GM19468 (cell line): ENCODE measurements around the gene NKAIN2.

Experiments
- ATAC-seq: cut with Tn5 transposase; IDR thresholded peaks from one replicate; pipeline ENCODE4 v1.9.1; 2021; ENCODE audit warnings: mild to moderate bottlenecking, moderate library complexity, moderate number of reproducible peaks; ENCODE audit not compliant: unreplicated experiment; ENCODE audit errors: extremely low read depth

The NKAIN2 gene

DNA sequence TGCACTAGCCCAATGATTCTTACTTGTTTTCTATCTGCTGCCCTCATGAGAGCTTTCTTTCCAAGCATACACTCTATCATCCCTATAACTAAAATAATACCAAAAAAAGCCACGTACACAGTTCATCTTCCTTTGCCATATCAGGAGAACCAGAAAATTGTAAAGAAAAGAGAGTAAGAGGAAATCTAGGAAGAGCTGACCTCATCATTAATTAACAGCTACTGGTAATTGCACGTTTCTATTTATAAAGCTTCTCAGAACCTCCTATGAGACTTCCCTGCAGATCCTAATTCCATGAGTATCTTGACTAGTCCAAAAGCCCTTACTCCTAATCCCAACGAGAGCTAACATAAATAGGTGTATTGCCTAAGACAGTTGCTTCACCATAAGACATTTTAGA is 967.1 kb downstream of the NKAIN2 start:
- no peak for ATAC-seq

GRCh38 chr6:124772733-124773319 is 969.2 kb downstream of the NKAIN2 start:
- no peak for ATAC-seq

DNA sequence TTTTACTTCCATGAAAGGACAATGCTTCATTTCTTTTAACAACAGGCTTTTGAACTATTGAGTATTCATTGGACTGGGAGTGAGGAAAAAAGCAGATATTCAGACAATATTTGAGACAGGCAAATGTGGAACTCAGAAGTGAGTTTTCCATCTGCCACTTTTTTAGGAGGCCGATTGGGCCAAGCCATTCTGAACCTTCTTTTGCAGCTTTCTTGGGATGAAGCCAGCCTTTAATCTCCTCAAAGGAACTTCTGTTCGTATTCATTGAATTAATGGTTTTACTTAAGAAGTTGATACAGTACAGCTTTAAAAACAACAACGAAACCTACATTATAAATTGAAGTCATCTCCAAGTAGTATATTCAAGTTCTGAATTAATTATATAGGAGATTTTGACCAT is 971.5 kb downstream of the NKAIN2 start:
- ATAC-seq = no peak

GRCh38 chr6:124777863-124778262 is 974.2 kb downstream of the NKAIN2 start:
- ATAC-seq = no peak

DNA sequence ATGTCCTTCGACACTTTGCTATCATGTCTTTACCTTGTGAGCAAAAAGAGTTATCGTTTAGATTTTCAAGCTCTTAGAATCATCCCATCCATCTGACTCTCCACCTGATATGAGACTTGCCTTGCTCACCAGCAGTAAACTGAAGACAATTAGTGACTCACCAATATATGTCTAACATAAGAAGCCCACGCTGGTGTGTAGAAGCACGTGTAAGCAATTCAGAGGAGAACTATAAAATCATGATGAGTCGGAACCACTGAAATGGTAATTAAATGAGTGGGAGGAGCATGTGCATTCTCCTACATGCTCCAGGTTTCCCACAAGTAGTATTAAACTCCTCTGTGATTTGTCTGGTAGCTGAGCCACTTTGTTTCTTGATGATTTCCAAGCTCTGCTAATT is 977.0 kb downstream of the NKAIN2 start:
- no peak for ATAC-seq

GRCh38 chr6:124783344-124783743 is 979.7 kb downstream of the NKAIN2 start:
- ATAC-seq = no peak

- ATAC-seq = no peak
Measured at GRCh38 chr6:124791156-124791555, 987.5 kb downstream of the NKAIN2 start.

DNA sequence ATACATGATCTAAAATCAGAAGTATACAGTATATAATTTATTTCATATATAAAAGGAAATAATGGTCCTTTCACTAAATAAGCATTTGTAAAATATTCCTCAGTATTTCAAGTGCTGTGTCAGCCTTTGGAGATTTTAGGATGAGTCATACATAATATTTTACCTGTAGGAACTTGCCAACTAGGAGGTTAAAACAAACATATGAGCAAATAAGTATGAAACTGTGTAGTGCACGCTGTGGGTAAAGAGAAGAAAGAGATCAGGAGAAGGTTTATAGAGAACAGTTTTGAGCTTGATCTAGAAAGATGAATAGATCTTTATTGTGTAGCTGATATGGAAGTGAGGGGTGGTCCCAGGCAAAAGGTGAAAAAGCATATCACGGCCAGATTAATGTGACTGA is 988.7 kb downstream of the NKAIN2 start:
- ATAC-seq = no peak

DNA sequence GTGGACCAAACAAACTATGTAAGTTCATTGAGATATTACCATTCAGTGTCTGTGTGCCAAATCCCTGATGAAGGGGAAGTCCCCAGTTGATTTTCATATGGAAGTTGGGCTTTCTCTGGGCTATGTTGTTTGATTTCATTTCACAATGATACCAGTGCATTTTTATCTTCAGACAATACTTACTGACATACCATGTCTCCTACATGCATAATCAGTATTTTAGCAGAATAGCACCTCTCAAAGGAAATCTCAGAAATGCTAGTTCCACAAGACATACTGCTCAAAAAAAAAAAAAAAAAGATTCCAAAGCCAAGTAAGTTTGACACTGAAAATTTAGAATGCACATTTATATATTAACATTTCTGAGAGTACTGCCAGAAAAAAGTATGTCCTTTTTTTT is 989.7 kb downstream of the NKAIN2 start:
- ATAC-seq = no peak

GRCh38 chr6:124795643-124796463 is 992.2 kb downstream of the NKAIN2 start:
- no peak for ATAC-seq

DNA sequence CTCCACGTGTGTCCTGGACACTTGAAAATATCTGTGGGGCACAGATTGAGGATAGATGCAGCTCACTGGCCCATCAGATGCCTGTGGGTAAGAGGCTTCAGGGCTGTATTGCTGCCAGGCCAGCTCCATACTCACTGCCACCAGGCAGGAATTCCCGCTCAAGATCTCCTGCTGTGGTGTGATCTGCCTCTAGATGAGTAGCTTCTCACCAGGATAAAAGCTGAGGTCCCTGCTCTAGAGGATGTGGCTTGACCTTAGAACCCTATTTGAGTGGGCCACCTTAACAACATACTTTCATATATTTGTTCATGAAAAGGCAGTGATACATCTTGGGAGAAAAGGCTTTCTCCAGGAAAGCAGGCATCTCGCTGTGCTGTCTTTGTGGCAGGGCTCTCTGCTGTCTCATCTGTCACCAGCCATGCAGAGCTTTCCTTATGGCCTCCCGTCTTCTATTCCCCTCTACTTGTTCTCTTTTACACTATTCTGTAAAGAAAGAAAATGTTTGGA is 992.9 kb downstream of the NKAIN2 start:
- ATAC-seq = no peak

DNA sequence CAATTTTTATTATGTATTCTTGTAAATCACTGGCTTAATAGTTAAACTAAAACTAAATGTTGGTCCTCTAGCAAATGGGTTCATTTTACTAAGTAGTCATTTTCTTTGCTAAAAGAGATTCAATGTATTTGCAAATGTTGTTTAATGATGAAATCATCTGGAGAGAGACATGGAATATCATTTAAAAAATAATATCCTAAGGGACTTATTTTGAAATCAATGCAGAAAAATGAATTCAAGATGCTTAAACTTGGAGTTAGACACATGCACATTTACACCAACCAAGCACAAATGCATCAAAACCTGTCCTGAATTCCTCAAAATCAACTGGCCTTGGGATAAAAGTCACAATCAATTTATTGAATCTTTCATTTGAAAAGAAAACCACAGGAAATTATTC is 993.6 kb downstream of the NKAIN2 start:
- no peak for ATAC-seq

GRCh38 chr6:124798942-124799496 is 995.4 kb downstream of the NKAIN2 start:
- no peak for ATAC-seq

GRCh38 chr6:124799638-124800037 is 996.0 kb downstream of the NKAIN2 start:
- no peak for ATAC-seq

DNA sequence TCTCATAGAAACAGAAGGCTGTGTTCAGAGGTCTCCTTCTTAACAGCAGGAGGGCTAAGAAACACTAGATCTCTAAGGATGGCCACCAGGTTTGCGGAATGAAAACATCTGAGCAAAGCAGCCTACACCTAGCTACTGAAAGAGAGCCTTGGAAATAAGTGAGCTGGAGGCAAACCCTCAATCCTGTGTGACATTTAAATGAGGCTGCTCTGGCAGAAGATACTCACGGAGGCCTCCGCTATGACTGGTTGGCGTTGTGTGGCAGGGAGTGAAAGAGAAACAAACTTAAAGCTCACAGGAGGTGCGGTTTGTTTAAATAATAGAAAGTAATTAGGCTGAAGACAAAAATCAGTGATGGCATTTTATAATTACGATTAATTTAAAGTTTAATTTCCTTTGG is 996.6 kb downstream of the NKAIN2 start:
- no peak for ATAC-seq

DNA sequence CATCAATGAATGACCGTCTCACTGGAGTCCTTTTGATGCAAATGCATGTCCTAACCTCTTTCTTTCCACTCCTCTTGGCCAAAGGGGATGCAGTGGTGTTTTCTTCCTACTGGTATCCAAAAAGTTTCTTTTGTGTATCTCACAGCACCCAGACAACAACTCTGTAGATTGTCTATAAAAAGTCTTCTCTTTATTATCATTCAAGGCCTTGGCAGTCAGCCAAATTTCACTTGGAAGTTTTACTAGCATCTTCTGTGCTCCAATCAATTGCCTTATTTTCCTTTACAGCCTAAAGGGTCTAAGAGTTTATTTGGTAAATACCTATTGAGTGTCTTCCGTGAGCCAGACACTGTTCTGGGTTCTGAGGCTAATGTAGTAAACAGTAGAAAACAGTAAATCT is 1008.4 kb downstream of the NKAIN2 start:
- ATAC-seq = no peak

GRCh38 chr6:124819346-124819745 is 1015.7 kb downstream of the NKAIN2 start:
- no peak for ATAC-seq

DNA sequence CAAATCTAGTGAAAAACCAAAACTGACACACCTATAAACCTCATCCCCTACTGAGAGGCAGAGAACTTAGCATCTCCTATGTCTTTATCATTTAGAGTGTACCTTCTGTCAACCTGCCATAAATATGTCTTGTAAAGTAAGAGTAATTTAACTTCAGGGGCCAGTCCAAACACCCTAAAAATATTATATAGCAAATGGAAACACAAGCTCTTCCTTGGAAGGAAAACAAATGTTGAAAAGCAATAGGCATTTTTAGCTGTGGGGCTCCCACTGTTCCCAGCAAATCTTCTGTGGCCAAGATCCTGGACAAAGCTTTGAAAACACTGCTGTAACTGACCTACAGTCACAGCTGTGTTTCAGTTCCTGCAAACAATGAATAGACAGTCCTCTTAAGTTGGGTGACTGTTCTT is 1018.5 kb downstream of the NKAIN2 start:
- no peak for ATAC-seq

DNA sequence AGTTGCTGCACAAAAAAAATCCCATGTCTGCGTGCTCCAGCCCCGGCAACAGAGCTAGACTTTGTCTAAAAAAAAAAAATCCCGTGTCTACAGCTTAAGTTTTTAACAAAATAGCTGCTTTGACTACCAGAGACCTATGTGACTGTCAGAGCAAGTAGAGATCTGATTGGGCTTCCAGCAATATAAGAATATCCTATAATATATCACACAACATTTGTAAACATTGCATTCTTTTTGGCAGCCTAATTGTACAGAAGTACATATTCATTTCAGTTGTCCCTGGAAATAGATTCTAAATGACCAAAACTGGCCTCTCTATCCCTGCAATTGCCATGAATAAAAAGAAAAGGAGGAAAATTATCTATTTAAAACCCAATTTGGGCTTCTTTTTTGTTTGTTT is 1019.1 kb downstream of the NKAIN2 start:
- no peak for ATAC-seq

GRCh38 chr6:124823240-124824111 is 1019.8 kb downstream of the NKAIN2 start:
- no peak for ATAC-seq

DNA sequence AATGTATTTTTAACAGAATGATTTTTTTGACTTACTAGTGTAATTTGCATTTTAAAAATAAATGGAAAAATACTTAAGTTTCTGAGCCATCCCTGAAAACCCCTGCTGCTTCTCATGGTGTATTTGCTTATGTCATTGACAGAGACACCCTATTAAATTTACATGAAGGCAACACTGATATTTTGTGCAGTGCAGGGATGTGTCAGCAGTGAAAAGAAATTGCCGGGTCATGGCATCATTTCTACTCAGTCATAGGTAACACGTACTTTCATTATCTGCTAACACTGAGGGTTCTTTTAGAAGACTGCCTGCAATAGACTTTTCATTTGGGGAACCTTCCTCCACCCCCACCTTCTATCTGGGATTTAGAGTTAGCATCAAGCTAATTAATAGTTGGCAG is 1021.9 kb downstream of the NKAIN2 start:
- no peak for ATAC-seq
